HG03378 (cell line): ENCODE data around the gene VAV2.
"Not testable (repeated sequence)": the region's sequence is repeated elsewhere in the genome, so short reads cannot be mapped to it uniquely, and the experiment has no call there.

Experiments used
- ATAC-seq: cut with Tn5 transposase; IDR thresholded peaks from one replicate; pipeline ENCODE4 v1.9.1; 2021; ENCODE audit warnings: mild to moderate bottlenecking, moderate library complexity; ENCODE audit not compliant: unreplicated experiment

The VAV2 gene

DNA sequence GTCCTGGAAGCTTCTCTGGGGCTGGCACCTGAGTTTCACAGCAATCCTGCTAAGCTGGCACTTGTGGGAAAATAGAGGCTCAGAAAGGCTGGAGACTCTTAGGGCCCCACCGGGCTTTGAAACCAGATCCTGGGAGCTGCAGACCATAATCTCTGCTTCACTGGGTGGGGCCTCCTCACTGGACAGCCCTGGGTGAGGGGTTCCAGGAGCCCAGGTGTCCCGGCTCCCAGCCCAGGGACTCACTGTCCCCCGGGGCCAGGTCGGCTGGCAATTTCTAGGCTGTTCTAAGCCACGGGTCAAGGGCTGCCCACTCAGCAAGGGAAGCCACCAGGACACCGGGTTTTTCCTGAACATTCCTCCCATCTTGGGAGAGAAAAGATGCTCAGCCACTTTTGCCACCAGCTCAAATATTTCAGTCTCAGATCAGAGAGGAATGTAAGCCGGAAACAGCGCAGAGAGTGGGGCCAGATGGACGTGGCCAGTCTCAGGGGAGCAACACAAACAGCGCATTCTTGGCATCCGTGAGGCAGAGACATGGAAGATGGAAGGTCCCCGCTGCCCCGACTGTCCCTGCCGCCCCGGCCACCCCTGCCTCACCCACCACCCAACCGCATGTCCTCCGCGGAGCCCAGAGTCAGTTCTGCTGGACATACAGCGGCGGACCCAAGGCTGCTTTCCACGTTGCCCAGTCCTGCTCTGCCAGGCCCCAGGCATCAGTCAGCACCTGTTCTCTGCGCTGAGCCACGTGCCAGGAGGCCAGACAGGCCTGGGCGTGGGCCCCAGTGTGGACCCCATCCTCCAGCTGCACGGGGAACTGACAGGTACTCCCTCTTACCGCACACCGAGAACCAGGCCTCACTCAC is 72.6 kb downstream of the VAV2 start:
- ATAC-seq = no peak

DNA sequence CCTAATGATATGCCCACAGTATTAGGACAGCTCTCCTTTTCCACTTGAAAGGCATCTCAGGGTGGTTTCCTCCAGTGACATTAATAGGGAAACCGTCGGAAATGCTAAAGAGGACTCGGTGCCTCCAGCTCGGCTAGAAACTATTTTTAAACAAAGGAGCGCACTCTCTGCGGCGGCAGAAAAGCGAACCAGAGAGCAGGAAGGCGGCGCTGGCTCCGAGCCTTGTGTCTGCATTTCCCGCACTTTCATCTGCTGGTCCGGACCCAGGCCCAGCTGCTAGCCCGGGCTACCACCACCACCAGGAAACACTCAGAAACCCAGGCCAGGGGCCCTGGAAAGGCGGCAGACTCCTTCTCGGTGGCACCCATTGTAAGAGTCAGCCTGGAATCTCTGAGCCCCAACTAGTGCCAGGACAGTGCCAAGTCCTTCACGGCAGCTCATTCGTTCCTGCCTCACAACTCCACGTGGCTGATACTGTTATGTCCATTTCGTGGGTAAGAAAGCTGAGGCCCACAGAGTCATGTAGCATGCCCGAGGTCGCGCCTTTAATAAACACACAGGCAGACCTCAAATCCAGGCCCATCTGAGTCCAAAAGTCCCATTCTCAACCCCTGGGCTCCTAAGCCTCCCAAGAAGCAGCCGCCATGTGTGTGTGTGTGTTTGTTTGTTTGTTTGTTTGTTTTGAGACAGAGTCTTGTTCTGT is 73.9 kb downstream of the VAV2 start:
- ATAC-seq = no peak

DNA sequence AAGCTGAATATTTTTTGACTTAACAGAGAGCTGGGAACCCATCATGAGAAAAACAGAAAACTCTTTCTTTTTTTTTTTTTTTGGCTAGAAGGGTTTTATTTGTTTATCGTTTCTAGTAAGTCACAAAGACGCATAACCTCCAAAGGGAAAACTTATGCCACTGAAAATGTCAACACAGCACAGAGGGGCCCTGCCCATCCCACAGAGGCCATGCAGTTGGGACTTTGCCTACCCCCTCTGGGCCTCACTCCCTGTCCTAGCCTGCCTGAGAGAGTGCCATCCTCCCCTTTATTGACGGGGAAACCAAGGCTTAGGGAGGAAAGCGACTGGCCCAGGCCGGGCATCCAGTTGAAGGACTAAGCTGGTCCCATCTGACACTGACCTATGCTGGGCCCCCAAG is 74.7 kb downstream of the VAV2 start:
- ATAC-seq = no peak

DNA sequence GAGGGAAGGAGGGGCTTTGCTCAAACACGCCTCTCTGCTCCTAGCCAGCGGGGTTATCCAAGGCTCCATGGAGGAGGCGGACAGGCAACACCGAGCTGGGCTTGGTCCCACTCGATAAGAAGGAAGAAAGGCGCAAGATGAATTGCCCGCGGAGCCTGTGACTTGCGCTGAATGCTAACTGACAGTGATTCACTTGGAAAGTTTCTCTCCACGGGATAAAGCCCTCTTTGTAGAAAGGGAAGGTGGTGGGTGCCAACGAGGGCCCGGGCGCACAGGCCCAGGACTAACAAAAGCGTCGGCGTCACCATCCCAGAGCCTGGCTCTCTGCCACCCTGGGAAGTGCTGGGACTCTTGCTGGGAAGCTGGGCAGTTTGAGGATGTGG is 76.0 kb downstream of the VAV2 start:
- no peak for ATAC-seq

DNA sequence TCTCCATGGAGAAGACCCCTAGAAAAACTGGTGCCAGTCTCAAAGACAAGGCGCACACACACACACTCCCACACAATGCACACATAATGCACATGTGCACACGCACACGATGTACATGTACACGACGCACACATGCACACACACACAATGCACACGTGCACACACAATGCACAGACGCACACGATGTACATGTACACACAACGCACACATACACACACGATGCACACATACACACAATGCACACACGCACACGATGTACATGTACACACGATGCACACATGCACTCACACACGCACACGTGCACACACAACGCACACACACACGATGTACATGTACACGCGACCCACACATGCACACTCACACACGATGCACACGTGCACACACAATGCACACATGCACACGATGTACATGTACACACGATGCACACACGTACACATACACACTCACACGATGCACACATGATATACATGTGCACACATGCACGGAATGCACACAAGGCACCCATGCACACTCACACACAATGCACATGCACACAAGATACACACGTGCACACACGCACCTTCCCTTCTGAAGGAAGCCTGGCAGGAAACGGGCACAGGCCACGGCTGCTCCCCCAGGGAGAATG is 76.5 kb downstream of the VAV2 start:
- no peak for ATAC-seq

DNA sequence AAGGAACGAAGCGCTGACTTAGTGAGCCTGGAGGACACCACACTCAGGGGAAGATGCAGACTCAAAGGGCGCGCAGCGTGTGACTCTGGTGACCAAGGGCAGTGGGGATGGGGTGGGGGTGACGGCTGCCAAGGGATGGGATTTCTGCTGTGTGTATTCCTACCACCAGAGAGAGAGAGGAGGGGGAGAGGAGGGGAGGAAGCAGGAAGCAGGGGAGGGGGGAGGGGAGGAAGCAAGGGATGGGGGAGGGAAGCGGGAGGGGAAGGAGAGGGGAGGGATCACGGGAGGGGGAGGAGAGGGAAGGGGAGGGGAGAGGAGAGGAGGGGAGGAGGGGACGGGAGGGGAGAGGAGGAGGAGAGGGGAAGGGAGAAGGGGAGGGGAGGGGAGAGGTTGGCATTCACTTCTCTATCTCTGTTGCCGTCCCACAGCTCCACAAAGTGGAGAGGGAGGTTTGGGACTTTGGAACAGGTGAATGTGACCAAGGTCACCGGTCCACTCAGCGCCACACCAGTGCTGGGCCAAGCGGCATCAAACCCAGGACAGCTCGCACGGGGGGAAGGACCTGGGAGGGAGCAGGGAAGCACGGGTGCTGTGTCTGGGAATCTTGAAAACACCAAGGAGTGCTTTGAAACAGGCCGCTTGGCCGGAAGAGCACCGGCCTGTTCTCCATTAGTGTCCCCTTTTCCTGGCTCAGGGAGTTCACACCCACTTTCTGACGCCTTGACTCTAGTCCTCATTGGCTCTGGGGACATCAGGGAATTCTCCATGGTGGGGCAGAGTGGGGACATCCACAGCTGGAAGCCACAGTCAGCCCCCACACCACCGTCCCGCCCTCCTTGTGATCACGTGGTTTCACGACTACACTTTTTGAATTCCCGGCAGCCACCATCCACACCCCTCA is 77.4 kb downstream of the VAV2 start:
- no peak for ATAC-seq

DNA sequence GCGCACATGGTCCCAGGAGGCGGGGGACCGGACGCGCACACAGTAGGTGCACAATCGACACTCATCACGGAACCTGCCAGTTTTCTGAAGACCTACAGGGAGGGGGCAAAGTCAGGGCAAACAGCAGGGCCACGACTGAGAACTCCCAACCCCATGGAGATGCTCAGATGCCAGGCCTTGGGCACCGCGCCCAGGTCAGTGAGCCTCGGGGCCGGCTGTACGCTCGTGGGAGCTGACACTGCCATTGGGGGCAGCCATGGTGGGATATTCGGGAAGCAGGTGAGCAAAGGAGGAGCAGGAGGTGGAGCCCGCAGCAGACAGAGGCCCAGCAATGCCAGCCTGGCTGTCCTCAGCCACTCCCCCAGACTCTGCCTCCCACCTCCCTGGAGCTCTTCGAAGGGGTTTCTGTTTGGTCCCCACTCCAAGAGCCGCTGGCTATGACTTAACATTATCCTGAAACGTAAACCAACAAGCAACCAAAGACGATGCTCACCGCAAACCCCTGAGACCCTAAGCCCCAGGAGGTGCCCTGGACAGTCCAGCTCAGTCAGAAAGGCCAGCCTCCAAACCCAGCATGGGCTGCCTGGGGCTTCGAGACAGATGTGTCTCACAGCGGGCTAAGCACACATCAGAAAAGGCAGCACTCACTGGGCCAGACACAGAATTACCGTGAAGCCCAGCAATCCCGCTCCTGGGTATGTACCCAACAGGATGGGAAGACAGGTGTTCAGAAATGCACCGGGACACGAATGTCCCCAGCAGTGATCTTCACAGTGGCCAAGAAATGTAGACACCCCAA is 78.4 kb downstream of the VAV2 start:
- ATAC-seq = no peak

DNA sequence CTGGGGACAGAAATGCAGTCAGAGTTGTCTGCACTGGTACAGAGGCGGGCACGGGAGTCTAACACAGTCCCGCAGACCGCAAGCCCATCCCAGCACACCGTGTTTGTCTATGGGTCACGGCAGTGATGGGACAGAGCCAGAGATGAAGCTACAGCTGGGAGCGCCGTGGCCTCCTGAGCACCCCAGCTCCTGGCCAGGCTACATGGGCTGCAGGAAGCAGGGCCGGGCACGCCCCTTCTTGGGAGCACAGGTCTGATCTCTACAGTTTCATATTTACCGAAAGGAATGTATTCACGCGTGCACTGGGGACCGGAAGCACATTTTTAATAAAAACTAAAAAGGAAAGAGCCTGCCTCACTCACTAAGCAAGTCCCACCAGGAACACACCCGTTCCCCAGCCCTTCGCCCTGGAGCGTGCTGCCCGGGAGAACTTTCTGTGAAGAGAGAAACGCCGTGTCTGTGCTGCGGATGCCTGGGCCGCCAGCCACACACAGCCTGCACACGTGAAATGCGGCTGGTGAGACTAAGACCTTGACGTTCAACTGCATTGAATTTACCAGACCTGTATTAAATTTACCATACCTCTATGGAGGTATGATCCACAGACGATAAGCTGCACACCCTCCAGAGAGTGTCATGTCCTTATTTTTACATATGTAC is 81.1 kb downstream of the VAV2 start:
- no peak for ATAC-seq

DNA sequence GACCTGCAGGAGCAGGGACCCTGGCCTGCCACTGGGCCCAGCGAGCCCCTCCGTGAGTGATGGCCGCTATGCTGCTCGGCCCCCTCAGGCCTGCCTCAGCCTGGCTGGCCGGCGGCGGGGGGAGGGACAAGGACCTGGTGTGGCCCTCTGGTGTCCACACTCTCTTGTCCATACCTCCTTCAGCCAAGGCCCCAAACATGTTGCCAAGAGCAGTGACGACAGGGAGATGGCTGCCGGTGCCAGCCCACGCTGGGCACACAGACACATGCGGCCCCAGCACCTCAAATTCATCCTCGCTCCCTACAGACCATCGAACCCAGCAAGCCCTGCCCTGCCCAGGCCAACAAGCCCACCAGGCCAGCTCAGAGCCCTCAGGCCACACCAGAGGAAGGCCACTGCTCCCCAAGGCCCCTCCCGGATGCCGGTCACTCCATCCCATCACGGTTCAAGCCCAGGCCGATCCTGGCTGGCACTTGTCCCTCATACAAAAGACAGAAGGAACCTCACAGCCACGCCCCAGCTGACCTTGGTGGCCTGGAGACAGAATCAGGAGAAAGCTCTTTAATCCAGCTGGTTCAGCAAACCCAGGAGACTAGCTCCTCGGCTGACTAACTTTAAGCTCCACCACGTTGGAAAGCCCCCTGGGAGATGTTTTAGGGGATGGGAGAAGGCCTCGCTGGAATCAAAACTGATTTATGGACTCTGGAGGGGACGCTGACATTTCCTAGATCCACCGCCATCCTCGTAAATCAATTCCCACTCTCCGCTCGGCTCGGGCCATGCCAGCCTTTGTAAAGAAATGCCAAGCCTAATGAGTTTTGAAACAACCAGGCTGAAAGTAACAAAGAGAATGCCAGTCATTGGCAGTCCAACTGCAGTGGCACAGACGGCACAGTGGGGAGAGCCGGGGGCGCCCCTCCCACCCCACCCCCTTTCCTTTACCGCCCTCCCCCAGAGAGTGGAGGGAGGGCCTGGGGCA is 84.9 kb downstream of the VAV2 start:
- no peak for ATAC-seq

DNA sequence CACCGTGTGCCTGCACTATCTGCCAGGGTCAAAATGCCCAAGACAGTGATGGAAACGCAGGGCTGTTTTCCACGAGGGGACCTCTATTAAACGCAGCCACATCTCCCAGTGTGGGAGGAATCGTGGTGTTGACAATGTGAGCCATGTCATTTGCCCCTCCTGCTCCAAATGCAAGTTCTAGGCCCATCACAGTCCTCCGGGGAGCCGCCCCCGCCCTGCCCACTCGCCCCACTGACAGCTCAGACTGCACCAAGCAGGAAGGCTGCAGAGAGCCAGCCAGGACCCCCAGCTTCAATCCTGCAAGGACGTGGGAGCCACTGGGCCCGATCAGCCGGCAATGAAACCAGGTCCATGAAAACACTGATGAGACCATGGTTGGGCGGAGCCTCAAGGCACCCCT is 85.9 kb downstream of the VAV2 start:
- no peak for ATAC-seq

DNA sequence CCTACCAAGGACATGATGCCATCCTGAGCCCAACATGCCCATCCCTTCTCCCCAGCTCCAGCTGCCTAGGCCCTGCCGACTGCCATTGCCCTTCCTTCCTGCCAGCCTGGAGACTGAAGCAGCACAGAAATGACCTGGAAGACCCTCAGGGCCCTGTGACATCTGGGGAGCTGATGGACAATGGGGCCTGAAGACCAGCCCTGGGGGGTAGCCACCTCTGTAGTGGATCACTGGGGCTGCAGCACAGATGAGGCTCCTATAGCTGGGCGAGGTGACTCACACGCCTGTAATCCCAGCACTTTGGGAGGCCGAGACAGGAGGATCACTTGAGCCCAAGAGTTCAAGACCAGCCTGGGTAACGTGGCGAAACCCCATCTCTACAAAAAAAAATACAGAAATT is 86.6 kb downstream of the VAV2 start:
- ATAC-seq = no peak

DNA sequence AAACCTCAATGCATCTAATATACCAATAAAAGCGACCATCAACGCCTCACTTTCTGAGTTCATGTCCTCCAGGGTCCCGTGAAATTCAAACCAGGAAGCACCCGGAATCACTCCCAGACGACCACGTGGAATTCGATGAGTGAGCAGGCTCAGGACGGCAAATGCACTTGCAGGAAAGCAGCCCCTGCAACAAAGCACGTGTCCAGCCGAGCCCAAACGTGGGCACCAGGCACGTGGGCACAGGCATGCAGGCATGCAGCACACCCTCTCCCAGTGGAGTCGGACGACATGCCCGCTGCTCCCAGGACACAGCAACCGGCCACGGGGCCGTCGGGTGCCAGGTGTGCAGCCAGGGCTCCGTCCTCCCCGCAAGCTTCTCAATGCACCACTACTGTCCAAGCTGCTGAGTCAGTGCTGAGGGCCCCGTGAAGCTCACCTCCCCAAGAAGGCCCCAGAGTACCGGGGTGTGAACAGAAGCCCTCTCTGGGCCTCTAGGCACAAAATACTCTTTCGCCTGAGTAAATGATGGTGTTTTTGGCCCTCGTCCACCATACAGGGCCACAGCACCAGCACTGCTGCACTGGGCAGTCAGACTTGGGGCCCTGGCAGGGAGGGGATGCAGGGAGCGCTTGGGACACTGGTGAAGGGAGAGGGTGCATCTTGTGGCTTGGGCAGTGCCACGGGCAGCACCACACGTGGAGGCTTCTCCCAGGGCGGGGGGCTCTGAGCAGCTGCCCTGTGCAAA is 87.6 kb downstream of the VAV2 start:
- ATAC-seq = no peak

DNA sequence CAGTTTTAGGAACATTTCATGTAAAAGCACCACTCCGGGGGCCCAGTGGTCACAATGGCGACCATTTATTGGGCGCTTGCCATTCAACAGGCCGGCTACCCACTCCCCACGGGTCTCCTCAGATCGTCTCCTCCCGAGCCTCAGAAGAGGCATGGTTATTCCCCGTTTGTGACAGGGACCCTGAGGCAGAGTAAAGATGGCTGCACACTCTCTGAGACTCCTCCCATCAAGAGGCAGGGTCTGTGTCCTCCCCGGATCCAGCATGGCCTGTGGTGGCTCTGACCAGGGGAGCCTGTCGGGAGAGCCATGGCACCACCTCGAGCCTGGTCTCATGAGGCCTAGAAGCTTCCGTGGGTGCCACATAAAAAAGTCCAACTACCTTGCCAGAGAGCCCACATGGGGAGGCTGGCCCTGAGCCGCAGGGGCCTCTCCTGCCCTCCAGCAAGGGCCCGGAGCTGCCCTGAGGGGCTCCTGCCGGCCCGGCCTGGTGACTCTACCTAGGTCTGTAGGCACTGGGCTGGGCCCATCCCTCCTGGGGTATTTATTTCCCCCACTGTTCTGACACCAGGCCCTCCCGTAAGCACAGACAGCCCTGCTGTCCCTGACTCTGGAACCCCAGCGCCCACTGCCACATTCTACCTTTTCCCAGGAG is 90.8 kb downstream of the VAV2 start:
- ATAC-seq = no peak

DNA sequence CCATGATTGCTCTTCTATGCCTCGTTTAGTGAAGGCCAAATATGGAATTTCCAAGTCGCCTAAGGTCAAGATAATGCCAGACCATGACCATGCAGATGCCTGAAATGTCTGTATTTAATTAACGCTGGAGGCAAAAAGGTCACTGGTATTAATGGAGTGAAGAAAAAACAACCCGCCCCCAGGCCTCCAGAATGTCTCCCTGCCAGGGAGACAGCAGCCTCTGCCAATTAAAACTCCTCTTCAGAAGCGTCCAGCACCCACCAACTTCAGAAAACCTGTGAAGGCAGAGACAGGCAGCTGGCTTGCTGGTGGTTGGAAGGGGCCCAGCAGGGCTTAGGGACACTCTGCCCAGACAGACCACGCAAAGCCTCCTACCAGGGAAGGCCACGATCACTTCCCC is 94.4 kb downstream of the VAV2 start:
- no peak for ATAC-seq

DNA sequence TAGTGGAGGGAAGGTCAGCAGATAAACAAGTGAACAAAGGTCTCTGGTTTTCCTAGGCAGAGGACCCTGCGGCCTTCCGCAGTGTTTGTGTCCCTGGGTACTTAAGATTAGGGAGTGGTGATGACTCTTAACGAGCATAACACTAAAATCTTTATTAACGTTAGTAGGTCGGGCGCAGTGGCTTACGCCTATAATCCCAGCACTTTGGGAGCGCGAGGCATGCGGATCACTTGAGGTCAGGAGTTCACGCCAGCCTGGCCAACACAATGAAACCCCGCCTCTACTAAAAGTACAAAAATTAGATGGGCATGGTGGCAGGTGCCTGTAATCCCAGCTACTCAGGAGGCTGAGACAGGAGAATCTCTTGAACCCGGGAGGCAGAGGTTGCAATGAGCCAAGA is 96.1 kb downstream of the VAV2 start:
- not testable (repeated sequence) for ATAC-seq

DNA sequence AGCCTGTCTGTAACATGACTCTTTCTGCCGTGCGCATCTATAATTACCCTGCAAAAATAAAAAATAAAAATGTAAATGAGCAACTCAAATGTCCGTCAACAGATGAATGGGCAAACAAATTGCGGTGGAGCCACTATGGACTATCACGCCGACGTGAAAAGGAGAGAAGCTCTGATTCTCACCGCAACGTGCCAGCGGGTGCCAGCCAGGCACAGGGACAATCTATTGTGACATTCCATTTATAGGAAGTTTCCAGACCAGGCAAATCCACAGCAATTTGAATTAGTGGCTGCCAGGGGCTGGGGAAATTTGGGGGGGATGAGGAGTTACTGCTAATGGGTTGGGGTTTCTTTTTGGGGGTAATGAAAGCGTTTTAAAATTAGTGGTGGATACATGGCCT is 96.8 kb downstream of the VAV2 start:
- ATAC-seq = no peak
